BE2C (cell line): ENCODE results near the gene INTS11.

Experiments
- DNase-seq: peaks from one replicate; pipeline ENCODE4 v3.0.0-alpha.2; 2020
- H3K27me3 ChIP-seq: fragments of 250-450 bp; sonication (Bioruptor Pico); 2 replicates; pipeline ENCODE4 v1.5.1; 2020; ENCODE audit warnings: mild to moderate bottlenecking
- H3K36me3 ChIP-seq: fragments of 250-450 bp; sonication (Bioruptor Pico); 2 replicates; pipeline ENCODE4 v1.5.1; 2020; ENCODE audit warnings: mild to moderate bottlenecking
- H3K4me1 ChIP-seq: fragments of 250-450 bp; sonication (Bioruptor Pico); 2 replicates; pipeline ENCODE4 v1.5.1; 2020
- H3K4me3 ChIP-seq: 2 replicates; pipeline ENCODE4 v1.5.1; 2011; ENCODE audit warnings: low read depth, low read length
- H3K9me3 ChIP-seq: fragments of 250-450 bp; sonication (Bioruptor Pico); 2 replicates; pipeline ENCODE4 v1.5.1; 2020
- TF ChIP-seq, protein P1 (sequence below): IDR thresholded peaks from 2 replicates; pipeline ENCODE4 v1.5.1; 2012; ENCODE audit warnings: mild to moderate bottlenecking, low read depth, low read length

Gene INTS11

DNA sequence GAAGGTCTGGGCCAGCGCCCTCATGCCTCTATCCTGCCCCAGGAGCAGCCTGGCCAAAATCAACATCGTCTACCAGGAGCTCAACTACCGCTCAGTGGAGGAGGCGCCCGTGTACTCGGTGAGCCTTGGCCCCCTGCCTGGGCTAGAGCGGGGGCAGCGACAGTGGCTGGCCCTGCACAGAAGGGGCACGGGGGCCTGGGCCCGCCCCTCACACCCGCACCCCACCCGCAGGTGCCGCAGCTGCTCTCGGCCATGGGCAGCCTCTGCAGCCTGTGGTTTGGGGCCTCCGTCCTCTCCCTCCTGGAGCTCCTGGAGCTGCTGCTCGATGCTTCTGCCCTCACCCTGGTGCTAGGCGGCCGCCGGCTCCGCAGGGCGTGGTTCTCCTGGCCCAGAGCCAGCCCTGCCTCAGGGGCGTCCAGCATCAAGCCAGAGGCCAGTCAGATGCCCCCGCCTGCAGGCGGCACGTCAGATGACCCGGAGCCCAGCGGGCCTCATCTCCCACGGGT, 33.4 kb downstream of the INTS11 start:
- DNase-seq: peak; percentile 69
- TF ChIP-seq, protein P1, sequence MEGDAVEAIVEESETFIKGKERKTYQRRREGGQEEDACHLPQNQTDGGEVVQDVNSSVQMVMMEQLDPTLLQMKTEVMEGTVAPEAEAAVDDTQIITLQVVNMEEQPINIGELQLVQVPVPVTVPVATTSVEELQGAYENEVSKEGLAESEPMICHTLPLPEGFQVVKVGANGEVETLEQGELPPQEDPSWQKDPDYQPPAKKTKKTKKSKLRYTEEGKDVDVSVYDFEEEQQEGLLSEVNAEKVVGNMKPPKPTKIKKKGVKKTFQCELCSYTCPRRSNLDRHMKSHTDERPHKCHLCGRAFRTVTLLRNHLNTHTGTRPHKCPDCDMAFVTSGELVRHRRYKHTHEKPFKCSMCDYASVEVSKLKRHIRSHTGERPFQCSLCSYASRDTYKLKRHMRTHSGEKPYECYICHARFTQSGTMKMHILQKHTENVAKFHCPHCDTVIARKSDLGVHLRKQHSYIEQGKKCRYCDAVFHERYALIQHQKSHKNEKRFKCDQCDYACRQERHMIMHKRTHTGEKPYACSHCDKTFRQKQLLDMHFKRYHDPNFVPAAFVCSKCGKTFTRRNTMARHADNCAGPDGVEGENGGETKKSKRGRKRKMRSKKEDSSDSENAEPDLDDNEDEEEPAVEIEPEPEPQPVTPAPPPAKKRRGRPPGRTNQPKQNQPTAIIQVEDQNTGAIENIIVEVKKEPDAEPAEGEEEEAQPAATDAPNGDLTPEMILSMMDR: no peak
- Histone ChIP-seq H3K4me1 (peaks cover 19% of the 10 kb centered on the region), H3K27me3 (peaks cover 14% of the 10 kb centered on the region), H3K9me3 (no peaks in the 10 kb centered on the region), H3K4me3 (no peak overlapping the region), H3K36me3 (peaks cover 30% of the 10 kb centered on the region)

DNA sequence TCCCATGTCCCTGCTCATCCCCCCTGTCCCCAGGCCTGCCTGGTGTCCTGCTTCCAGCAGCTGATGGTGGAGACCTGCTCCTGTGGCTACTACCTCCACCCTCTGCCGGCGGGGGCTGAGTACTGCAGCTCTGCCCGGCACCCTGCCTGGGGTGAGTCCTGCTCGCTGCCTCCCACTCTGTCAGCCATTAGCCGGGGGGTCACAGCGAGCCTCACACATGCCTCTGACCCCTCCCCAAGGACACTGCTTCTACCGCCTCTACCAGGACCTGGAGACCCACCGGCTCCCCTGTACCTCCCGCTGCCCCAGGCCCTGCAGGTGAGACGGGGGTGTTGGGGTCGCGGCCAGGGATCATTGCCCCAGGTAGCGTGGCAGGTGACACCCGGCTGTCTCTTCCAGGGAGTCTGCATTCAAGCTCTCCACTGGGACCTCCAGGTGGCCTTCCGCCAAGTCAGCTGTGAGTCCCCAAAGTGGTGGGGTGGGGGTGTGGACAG, 34.2 kb downstream of the INTS11 start:
- peak; percentile 92 for DNase-seq
- Histone ChIP-seq H3K4me3 (no peak overlapping the region), H3K9me3 (no peaks in the 10 kb centered on the region), H3K36me3 (peaks cover 23% of the 10 kb centered on the region), H3K4me1 (peaks cover 19% of the 10 kb centered on the region), H3K27me3 (peaks cover 14% of the 10 kb centered on the region)
- TF ChIP-seq, protein P1: peak; percentile 71

DNA sequence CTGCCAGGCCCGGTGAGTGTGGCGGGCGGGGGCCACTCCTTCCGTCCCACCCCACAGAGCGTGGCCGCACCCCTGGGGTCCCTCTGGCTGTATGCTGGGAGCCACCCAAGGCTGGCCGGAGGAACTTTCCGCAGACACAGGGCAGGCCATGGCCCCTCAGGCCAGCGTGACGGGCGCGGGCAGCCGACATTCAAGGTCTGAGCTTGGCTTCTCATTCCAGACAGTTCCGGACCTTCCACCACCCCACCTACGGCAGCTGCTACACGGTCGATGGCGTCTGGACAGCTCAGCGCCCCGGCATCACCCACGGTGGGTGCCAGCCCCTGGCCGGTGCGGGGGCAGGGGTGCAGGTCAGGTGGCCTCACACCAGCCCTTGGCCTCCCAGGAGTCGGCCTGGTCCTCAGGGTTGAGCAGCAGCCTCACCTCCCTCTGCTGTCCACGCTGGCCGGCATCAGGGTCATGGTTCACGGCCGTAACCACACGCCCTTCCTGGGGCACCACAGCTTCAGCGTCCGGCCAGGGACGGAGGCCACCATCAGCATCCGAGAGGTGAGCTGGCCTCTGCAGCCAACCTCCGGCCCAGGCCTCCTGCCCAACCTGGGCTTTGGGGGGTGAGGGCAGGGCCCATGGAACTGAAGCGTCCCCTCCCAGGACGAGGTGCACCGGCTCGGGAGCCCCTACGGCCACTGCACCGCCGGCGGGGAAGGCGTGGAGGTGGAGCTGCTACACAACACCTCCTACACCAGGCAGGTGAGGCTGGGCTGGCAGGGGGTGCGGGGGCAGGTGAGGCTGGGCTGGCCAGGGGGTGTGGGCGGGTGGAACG, 37.0 kb downstream of the INTS11 start:
- Histone ChIP-seq H3K36me3 (peaks cover under 1% of the 10 kb centered on the region; the same call in 1 of the 2 replicates), H3K27me3 (peaks cover 14% of the 10 kb centered on the region), H3K4me3 (no peak overlapping the region), H3K4me1 (peaks cover 19% of the 10 kb centered on the region), H3K9me3 (no peaks in the 10 kb centered on the region)
- peak; percentile 29 for DNase-seq
- TF ChIP-seq, protein P1: no peak

DNA sequence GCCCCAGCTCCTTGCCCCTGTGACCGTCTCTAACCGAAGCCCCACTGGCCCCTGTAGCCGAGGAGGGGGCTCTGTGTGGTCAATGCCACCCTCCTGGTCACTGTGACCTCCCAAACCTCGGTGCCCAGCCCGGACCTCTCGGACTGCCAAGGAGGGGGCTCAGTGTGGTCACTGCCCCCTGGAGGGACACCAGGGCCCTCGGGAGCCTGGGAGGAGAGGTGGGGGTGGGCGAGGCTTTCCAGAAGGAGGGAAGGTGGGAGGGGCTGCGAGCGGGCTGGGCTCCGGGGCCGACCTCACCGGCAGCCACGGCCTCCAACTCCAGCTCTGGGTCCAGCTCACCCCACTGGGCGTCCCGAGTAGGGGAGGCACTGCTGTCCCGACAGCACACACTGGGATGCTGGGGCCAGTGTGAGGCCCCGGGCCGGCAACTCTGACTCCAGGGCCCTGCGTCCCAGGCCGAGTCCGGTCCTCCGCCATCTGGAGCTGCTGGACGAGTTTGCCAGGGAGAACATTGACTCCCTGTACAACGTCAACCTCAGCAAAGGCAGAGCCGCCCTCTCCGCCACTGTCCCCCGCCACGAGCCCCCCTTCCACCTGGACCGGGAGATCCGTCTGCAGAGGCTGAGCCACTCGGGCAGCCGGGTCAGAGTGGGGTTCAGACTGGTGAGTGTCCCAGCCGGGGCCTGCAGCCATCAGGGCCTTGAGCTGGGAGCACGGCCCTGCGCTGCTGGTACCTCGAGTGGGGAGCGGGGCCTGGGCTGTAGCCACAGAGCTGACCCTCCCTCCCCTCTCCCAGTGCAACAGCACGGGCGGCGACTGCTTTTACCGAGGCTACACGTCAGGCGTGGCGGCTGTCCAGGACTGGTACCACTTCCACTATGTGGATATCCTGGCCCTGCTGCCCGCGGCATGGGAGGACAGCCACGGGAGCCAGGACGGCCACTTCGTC, 37.9 kb downstream of the INTS11 start:
- H3K4me1 ChIP-seq: peaks cover 18% of the 10 kb centered on the region
- H3K4me3 ChIP-seq: no peak overlapping the region
- peak; percentile 19 for DNase-seq
- H3K27me3 ChIP-seq: peaks cover 14% of the 10 kb centered on the region
- H3K36me3 ChIP-seq: no peaks in the 10 kb centered on the region
- no peaks in the 10 kb centered on the region for H3K9me3 ChIP-seq
- TF ChIP-seq, protein P1: no peak

DNA sequence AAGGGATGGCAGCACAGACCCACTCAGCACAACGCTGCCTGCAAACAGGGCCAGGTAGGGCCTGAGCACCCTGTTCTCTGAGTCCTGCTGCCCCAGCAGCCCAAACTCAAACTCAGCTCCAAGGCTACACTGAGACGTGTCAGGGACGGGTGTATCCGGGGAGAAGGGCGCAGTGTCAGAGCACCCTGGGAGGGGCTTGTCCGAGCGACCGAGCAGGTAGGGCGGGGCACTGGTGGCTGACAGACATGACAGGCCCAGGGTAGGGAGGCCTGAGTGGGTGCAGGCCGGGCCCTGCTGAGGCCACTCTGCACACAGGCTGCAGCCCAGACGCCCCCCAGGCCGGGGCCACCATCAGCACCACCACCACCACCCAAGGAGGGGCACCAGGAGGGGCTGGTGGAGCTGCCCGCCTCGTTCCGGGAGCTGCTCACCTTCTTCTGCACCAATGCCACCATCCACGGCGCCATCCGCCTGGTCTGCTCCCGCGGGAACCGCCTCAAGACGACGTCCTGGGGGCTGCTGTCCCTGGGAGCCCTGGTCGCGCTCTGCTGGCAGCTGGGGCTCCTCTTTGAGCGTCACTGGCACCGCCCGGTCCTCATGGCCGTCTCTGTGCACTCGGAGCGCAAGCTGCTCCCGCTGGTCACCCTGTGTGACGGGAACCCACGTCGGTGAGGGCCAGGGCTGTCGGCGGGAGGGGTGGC, 38.7 kb downstream of the INTS11 start:
- TF ChIP-seq, protein P1: no peak
- Histone ChIP-seq H3K4me1 (peaks cover 9% of the 10 kb centered on the region), H3K27me3 (peaks cover 14% of the 10 kb centered on the region), H3K4me3 (no peak overlapping the region), H3K9me3 (no peaks in the 10 kb centered on the region), H3K36me3 (no peaks in the 10 kb centered on the region)
- peak; percentile 31 for DNase-seq
